GM12872 (cell line): ENCODE results near the gene TAC4.

Experiments used
- CTCF ChIP-seq: IDR thresholded peaks from 3 replicates; pipeline ENCODE4 v1.5.1; 2011; ENCODE audit warnings: low read depth, mild to moderate bottlenecking, low read length, moderate library complexity; ENCODE audit not compliant: insufficient read depth

Gene TAC4

GRCh38 chr17:49872754-49873377 lies 25.0 kb upstream of the TAC4 start:
- TF ChIP-seq CTCF, result no peak

GRCh38 chr17:49871211-49871610 lies 23.3 kb upstream of the TAC4 start:
- no peak for TF ChIP-seq CTCF

GRCh38 chr17:49870298-49870697 lies 22.4 kb upstream of the TAC4 start:
- no peak for TF ChIP-seq CTCF

GRCh38 chr17:49869038-49869374 lies 21.1 kb upstream of the TAC4 start:
- no peak for TF ChIP-seq CTCF

- no peak for TF ChIP-seq CTCF
Observed at GRCh38 chr17:49866882-49867413, 19.1 kb upstream of the TAC4 start.

- no peak for TF ChIP-seq CTCF
Observed at GRCh38 chr17:49866019-49866380, 18.1 kb upstream of the TAC4 start.

GRCh38 chr17:49862781-49863331 lies 15.0 kb upstream of the TAC4 start:
- TF ChIP-seq CTCF, result no peak
